Neural crest cell (in vitro differentiated cells): ENCODE measurements around the gene CCDC77. TPM values are rescaled to one million over a fixed set of nuclear protein-coding genes. Genes with fewer than 3 reads are reported as not detected.

ENCODE experiments used
- DNase-seq: peaks from one replicate; pipeline ENCODE4 v3.0.0; 2021; ENCODE audit warnings: low read depth, mixed read lengths, low spot score
- H3K27ac Mint-ChIP-seq: one replicate; pipeline ENCODE4 v1.8.0; 2021; ENCODE audit warnings: mild to moderate bottlenecking, mixed read lengths; ENCODE audit not compliant: unreplicated experiment
- H3K27me3 Mint-ChIP-seq: 2 replicates; pipeline ENCODE4 v1.8.0; 2021; ENCODE audit warnings: low read depth, mild to moderate bottlenecking, mixed read lengths
- H3K36me3 Mint-ChIP-seq: 2 replicates; pipeline ENCODE4 v1.8.0; 2021; ENCODE audit warnings: low read depth, mild to moderate bottlenecking, mixed read lengths
- H3K4me1 Mint-ChIP-seq: 2 replicates; pipeline ENCODE4 v1.8.0; 2021; ENCODE audit warnings: mixed read lengths
- H3K4me3 Mint-ChIP-seq: one replicate; pipeline ENCODE4 v1.8.0; 2021; ENCODE audit warnings: mild to moderate bottlenecking, mixed read lengths
- H3K9me3 Mint-ChIP-seq: 2 replicates; pipeline ENCODE4 v1.8.0; 2021; ENCODE audit warnings: mixed read lengths
- CTCF ChIP-seq: fragments of 200-600 bp; sonication (generic); conservative IDR thresholded peaks from 2 replicates; pipeline ENCODE4 v1.5.0; 2021; ENCODE audit warnings: antibody characterized with exemption, mild to moderate bottlenecking
- total RNA-seq: library from RNA; stranded (reverse); gene quantifications from 2 replicates; pipeline ENCODE4 v1.2.1, GENCODE V29; 2021

The CCDC77 gene
- total RNA-seq, 1 donor from 2014 or later, result 28.6 TPM

DNA sequence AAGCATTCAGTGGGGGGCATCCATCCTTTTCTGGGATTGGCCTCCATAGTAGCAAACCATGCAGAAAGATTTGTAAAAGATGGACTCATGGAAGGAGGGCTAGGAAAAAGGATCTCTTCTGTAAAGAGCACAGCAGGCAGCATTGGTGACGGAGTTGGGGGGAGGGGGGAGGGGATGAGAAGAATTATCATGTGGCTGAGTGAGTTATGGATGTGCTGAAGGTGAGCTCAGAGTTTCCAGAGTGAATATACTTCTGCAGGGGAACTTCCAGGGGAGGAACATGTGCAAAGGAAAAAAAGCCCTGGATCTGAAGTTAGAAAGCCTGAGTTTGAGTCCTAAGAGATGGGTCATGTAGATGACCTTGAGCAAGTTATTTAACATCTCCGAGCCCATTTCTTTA lies 54.4 kb downstream of the CCDC77 start:
- Mint-ChIP-seq H3K27me3 (peaks cover 49% of the 10 kb centered on the region), H3K4me1 (peaks cover 5% of the 10 kb centered on the region), H3K36me3 (no peaks in the 10 kb centered on the region), H3K27ac (no peak overlapping the region), H3K9me3 (no peaks in the 10 kb centered on the region), H3K4me3 (no peak overlapping the region)
- no peak for TF ChIP-seq CTCF
- no peak for DNase-seq

- Mint-ChIP-seq H3K4me3 (peak overlapping the region; percentile 36), H3K27me3 (peaks cover 68% of the 10 kb centered on the region), H3K36me3 (no peaks in the 10 kb centered on the region), H3K9me3 (no peaks in the 10 kb centered on the region), H3K4me1 (peaks cover 9% of the 10 kb centered on the region), H3K27ac (no peak overlapping the region)
- TF ChIP-seq CTCF, result no peak
- DNase-seq, result no peak
Measured at GRCh38 chr12:457676-458075, 56.2 kb downstream of the CCDC77 start.

- Mint-ChIP-seq H3K9me3 (no peaks in the 10 kb centered on the region), H3K27me3 (peaks cover 82% of the 10 kb centered on the region), H3K36me3 (no peaks in the 10 kb centered on the region), H3K4me3 (peak overlapping the region; percentile 80), H3K27ac (no peak overlapping the region), H3K4me1 (peaks cover 9% of the 10 kb centered on the region)
- no peak for DNase-seq
- TF ChIP-seq CTCF, result no peak
Measured at GRCh38 chr12:459050-459429, 57.6 kb downstream of the CCDC77 start.

GRCh38 chr12:459430-460258 lies 58.2 kb downstream of the CCDC77 start, which contains the start of gene B4GALNT3:
B4GALNT3 (plus strand) TSS chr12:459939; CDS start chr12:460377, 438 bp downstream.
- peaks cover 9% of the 10 kb centered on the region for H3K4me1 Mint-ChIP-seq
- H3K27me3 Mint-ChIP-seq, result peaks cover 81% of the 10 kb centered on the region
- H3K4me3 Mint-ChIP-seq, result peak within 1 kb of the TSS; percentile 86
- H3K27ac Mint-ChIP-seq, result no peak within 1 kb of the TSS
- H3K9me3 Mint-ChIP-seq, result no peaks in the 10 kb centered on the region
- TF ChIP-seq CTCF, result no peak
- peak; percentile 40 for DNase-seq
- H3K36me3 Mint-ChIP-seq, result no peaks in the 10 kb centered on the region

GRCh38 chr12:460261-461230 lies 59.1 kb downstream of the CCDC77 start:
- H3K36me3 Mint-ChIP-seq, result no peaks in the 10 kb centered on the region
- peaks cover 9% of the 10 kb centered on the region for H3K4me1 Mint-ChIP-seq
- DNase-seq, result peak; percentile 14
- TF ChIP-seq CTCF, result no peak
- H3K27ac Mint-ChIP-seq, result no peak overlapping the region
- peak overlapping the region; percentile 86 for H3K4me3 Mint-ChIP-seq
- no peaks in the 10 kb centered on the region for H3K9me3 Mint-ChIP-seq
- H3K27me3 Mint-ChIP-seq, result peaks cover 82% of the 10 kb centered on the region
